GM18868 (cell line): ENCODE results near the gene ACADVL.

Source experiments
- ATAC-seq: cut with Tn5 transposase; IDR thresholded peaks from one replicate; pipeline ENCODE4 v1.9.1; 2021; ENCODE audit warnings: mild to moderate bottlenecking, moderate library complexity; ENCODE audit not compliant: unreplicated experiment

ACADVL gene

GRCh38 chr17:7250695-7251627, 31.2 kb downstream of the ACADVL start:
- ATAC-seq = no peak

GRCh38 chr17:7251661-7252175, 32.0 kb downstream of the ACADVL start, which contains the start of gene CTDNEP1:
Gene CTDNEP1, minus strand, starts transcription at chr17:7251734. Its CDS starts 438 bp downstream, at chr17:7251296.
- peak; percentile 87 for ATAC-seq

- ATAC-seq = peak; percentile 53
These were observed 32.7 kb downstream of the ACADVL start, which contains the start of gene ELP5 for GRCh38 chr17:7252176-7253043. Gene ELP5, plus strand, starts transcription at chr17:7252215. Its CDS starts 336 bp downstream, at chr17:7252551.

- no peak for ATAC-seq
These were observed 33.3 kb downstream of the ACADVL start for GRCh38 chr17:7253082-7253481.

- ATAC-seq = no peak
These were observed 34.8 kb downstream of the ACADVL start for GRCh38 chr17:7254511-7254910.

- no peak for ATAC-seq
These were observed 37.2 kb downstream of the ACADVL start for GRCh38 chr17:7256766-7257456.

GRCh38 chr17:7258731-7259554, 39.2 kb downstream of the ACADVL start:
- no peak for ATAC-seq

GRCh38 chr17:7259555-7259889, 39.8 kb downstream of the ACADVL start:
- ATAC-seq = no peak

- ATAC-seq = no peak
These were observed 40.4 kb downstream of the ACADVL start for GRCh38 chr17:7260151-7260550.

GRCh38 chr17:7260651-7261378, 41.1 kb downstream of the ACADVL start:
- ATAC-seq = no peak

GRCh38 chr17:7261379-7262191, 41.8 kb downstream of the ACADVL start:
- no peak for ATAC-seq

- no peak for ATAC-seq
These were observed 42.6 kb downstream of the ACADVL start, which contains the start of gene CLDN7 for GRCh38 chr17:7262192-7262934. Gene CLDN7, minus strand, starts transcription at chr17:7262478. Its CDS starts 435 bp downstream, at chr17:7262043.

GRCh38 chr17:7262935-7263800, 43.4 kb downstream of the ACADVL start:
- no peak for ATAC-seq

- no peak for ATAC-seq
These were observed 44.0 kb downstream of the ACADVL start for GRCh38 chr17:7263801-7264078.

GRCh38 chr17:7266784-7267183, 47.0 kb downstream of the ACADVL start:
- ATAC-seq = no peak
